Measurements from ENCODE around the gene EDNRA. TPM values are rescaled to one million over a fixed set of nuclear protein-coding genes. Genes with fewer than 3 reads are reported as not detected.
A peak's percentile ranks its signal among the peaks of the same experiment; 100 is the strongest.

The EDNRA gene
- total and polyA plus RNA-seq, 2 of the 4 experiments (the other 2 are of a cell fraction), result 3.8 to 6.5 TPM

GRCh38 chr4:147515220-147515936 lies 34.5 kb downstream of the EDNRA start (continued):
- TF ChIP-seq RAD21 (IDR thresholded peaks at IDR 0.05; ENCODE audit: low read length), result no peak

- no peak overlapping the region for H3K4me2 ChIP-seq (ENCODE audit: low read depth, low read length)
- DNase-seq (no peak), ATAC-seq (ENCODE audit: low read depth) (no peak)
- no peak overlapping the region for H2BK5ac ChIP-seq (ENCODE audit: low read depth, low read length, poor library complexity, severe bottlenecking)
- no peak overlapping the region for H2AFZ ChIP-seq (replicated peaks; ENCODE audit: low read length, poor library complexity)
- H3K4ac ChIP-seq (ENCODE audit: low read depth, low read length), result no peak overlapping the region
- H3K18ac ChIP-seq (ENCODE audit: low read depth, low read length), result no peak overlapping the region
- no peak overlapping the region for H2BK15ac ChIP-seq (ENCODE audit: low read depth, low read length)
- peaks cover 2% of the 10 kb centered on the region for H3K36me3 ChIP-seq (ENCODE audit: control insufficient read depth, insufficient read depth, low read length)
- H2AK5ac ChIP-seq (ENCODE audit: low read depth, low read length), result peak overlapping the region; percentile 66; the same call in 1 of the 2 replicates
- no peak overlapping the region for H4K91ac ChIP-seq (ENCODE audit: insufficient read depth, low read depth, low read length)
- H2AK9ac ChIP-seq (replicated peaks; ENCODE audit: low read depth, low read length, poor library complexity), result no peak overlapping the region
- intact Hi-C loops (cut with micrococcal nuclease) (loop anchor here (5.0 kb wide), 1 partner anchor 404 kb away; no protein-coding TSS in a partner anchor), dilution Hi-C loops (cut with HindIII; ENCODE audit: low sequenced_read_pairs, unreplicated experiment) (no loop called here), in situ Hi-C loops (cut with MboI; ENCODE audit: low sequenced_read_pairs) (loop anchor here (25.0 kb wide), 1 partner anchor 346 kb away; no protein-coding TSS in a partner anchor)
- no peak overlapping the region for H3K23ac ChIP-seq (ENCODE audit: low read depth, low read length)
- H3K9ac ChIP-seq (ENCODE audit: low read depth, low read length), result no peak overlapping the region
- no peak overlapping the region for H3K27ac ChIP-seq (ENCODE audit: insufficient read depth, low read length)
- H4K5ac ChIP-seq (ENCODE audit: low read depth, low read length), result no peak overlapping the region
- H3K27me3 ChIP-seq (ENCODE audit: control insufficient read depth, insufficient read depth, low read length), result no peaks in the 10 kb centered on the region
- H4K20me1 ChIP-seq (ENCODE audit: insufficient read depth, low read length), result no peaks in the 10 kb centered on the region
- H3K4me1 ChIP-seq (ENCODE audit: control insufficient read depth, insufficient read depth, low read length), result peaks cover 4% of the 10 kb centered on the region
- ChIA-PET POLR2A (ENCODE audit: unreplicated experiment) (no interaction called here), CTCF (interaction anchor here (1.1 kb wide), 1 partner anchor 404 kb away, joined by 5 read pairs; no protein-coding TSS in a partner anchor)
- no CpG with 5 or more reads among the region's 1 CpG for WGBS, 2 experiments (ENCODE audit: extremely low coverage in 2 of 2, insufficient read length in 1 of 2)
- peaks cover 17 to 19% of the 10 kb centered on the region in 2 experiments; a peak in 3 of 4 replicates for H3K79me1 ChIP-seq (ENCODE audit: low read depth in 1 of 2, low read length in 2 of 2)
- no peak overlapping the region for H2BK20ac ChIP-seq (ENCODE audit: low read depth, low read length)
- no peak overlapping the region for H3K56ac ChIP-seq (ENCODE audit: extremely low read depth, insufficient read depth, low read length)
- TF ChIP-seq USF2 (IDR thresholded peaks at IDR 0.05; ENCODE audit: low read depth, low read length), result no peak
- no peak overlapping the region for H2BK120ac ChIP-seq (ENCODE audit: low read depth, low read length)
- no peak overlapping the region for H3K4me3 ChIP-seq (ENCODE audit: insufficient read depth, low read depth, low read length)
- H4K8ac ChIP-seq (ENCODE audit: low read depth in 2 of 2, low read length in 2 of 2), result no peak overlapping the region
- no peaks in the 10 kb centered on the region for H3K9me1 ChIP-seq (ENCODE audit: insufficient read depth, low read length)
- no TSS peak for BruUV-seq (replicated peaks)
- no peaks in the 10 kb centered on the region for H3K9me3 ChIP-seq (ENCODE audit: control insufficient read depth, insufficient read depth, low read length)
- H3K14ac ChIP-seq (replicated peaks; ENCODE audit: low read depth, low read length), result 0 out of 2 replicates have a peak overlapping the region, but pooled peaks have one; percentile 10
Measured at GRCh38 chr4:147516133-147516532, 35.2 kb downstream of the EDNRA start.

All from IMR-90 (cell line).